HG03139 (cell line): ENCODE data around the gene BRI3BP.

Experiments used
- ATAC-seq: cut with Tn5 transposase; IDR thresholded peaks from one replicate; pipeline ENCODE4 v1.9.1; 2021; ENCODE audit not compliant: unreplicated experiment

BRI3BP gene

GRCh38 chr12:124993626-124994436 is at the start of gene BRI3BP:
TSS of gene BRI3BP (plus strand) at chr12:124993645. CDS start at chr12:124993791, 146 bp downstream.
- ATAC-seq, result peak; percentile 43

GRCh38 chr12:124946447-124946793 is 47.0 kb upstream of the BRI3BP start:
- ATAC-seq, result no peak

- ATAC-seq, result no peak
Observed at GRCh38 chr12:124947013-124947412, 46.4 kb upstream of the BRI3BP start.

- no peak for ATAC-seq
Observed at GRCh38 chr12:124947561-124948398, 45.7 kb upstream of the BRI3BP start.

DNA sequence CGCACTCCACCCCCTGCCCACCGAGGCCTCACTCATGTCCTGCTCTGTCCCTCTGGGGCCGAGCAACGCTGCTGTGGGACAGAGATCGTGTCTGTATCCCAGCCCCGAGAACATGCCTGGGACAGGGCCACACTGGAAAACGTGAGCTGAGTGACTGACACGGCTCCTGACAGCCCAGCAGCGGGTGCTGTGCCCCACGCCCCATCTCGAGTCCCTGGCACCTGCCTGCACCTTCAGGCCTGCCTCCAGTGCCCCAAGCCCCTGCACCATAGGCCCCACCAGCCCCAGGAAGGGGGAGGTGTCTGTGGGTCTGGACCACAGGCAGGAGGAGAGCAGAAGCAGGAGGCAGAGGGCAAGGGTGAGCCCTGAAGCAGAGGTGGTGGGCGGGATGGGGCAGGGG is 44.4 kb upstream of the BRI3BP start:
- no peak for ATAC-seq

- ATAC-seq, result no peak
Observed at GRCh38 chr12:124949779-124950728, 43.4 kb upstream of the BRI3BP start.

- no peak for ATAC-seq
Observed at GRCh38 chr12:124952295-124952694, 41.1 kb upstream of the BRI3BP start.

DNA sequence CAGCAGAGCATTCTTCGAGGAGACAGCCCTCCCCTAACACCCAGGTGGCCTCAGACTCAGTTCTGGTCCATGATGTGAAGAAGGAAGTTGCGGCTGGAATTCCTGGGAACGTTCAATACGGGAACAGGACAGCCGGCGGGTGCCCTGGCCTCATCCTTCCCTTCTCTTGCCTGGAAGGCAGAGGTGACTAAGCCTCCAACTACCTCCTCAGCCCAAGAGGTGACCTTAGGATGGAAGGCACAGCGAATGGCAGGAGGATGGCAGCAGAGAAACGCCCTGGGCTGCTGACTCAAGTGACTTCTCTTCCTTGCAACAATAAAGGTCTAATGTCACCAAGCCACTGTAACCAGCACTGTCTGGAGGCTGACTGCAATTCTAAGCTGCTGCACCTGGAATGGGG is 40.6 kb upstream of the BRI3BP start:
- no peak for ATAC-seq

DNA sequence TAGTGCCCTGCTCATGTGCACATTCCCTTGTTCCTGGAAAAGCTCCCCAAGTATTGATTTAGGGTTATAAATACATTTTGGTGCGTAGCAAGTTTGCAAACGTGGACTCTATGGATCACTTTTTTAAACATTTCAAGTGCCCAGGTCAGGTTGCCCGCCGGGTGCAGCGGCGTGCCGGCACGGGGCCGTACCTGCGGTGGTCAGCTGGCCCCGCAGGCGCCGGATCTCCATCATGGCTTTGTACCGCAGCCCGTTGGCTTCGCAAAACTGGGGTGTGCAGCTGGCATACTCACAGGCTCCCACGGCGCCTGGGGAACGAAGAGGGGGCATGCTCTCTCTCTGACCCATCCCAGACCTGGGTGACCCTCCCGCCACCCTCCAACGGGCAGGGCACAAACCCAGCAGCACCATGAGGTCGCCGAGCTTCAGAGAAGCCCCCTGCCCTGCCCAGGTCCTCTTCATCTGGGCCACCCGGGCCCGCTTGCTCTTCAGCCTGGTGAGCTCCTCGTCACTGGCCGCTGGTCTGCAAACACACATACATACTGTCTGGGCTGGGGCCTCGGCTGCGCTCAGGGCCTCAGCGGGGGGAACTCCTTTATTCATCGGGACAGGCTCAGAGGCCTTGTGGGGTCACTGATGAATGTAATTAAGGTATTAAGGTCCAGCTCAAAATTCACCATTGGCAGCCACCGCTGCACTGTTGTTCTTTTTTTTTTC is 39.6 kb upstream of the BRI3BP start:
- ATAC-seq, result no peak

- ATAC-seq, result no peak
Observed at GRCh38 chr12:124954771-124955170, 38.7 kb upstream of the BRI3BP start.

DNA sequence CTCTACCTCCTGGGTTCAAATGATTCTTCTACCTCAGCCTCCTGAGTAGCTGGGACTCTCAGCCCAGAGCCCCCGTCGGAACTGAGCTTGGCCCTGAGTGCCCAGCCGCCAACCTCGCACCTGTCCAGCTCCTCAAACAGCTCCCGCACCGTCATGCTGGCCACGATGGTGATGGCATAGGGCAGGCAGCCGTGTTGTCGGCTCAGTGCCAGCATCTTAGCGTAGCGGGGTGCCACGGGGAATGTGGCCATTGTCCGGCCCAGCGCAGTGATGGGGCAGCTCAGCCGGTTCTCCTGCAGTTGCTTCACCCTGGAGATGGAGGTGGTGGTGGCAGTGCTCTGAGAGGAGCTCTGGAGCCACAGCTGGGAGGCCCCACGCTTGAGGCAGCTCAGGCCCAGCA is 36.9 kb upstream of the BRI3BP start:
- no peak for ATAC-seq

DNA sequence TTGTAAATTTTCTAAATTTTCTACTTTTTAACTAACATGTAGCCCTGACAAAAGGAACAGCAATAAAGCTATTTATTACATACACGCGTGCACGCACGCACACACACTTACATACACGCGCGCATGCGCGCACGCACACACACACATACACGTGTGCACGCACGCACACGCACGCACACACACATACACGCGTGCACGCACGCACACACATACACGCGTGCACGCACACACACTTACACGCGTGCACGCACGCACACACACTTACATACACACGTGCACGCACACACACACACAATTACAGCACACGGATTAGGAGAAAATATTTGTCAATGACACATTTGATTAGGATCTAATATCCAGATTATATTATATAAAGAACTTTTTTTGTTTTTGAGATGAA is 32.4 kb upstream of the BRI3BP start:
- ATAC-seq, result no peak

GRCh38 chr12:124963211-124963610 is 30.2 kb upstream of the BRI3BP start:
- ATAC-seq, result no peak

GRCh38 chr12:124964251-124964650 is 29.2 kb upstream of the BRI3BP start:
- no peak for ATAC-seq

- ATAC-seq, result no peak
Observed at GRCh38 chr12:124964836-124965462, 28.5 kb upstream of the BRI3BP start.

DNA sequence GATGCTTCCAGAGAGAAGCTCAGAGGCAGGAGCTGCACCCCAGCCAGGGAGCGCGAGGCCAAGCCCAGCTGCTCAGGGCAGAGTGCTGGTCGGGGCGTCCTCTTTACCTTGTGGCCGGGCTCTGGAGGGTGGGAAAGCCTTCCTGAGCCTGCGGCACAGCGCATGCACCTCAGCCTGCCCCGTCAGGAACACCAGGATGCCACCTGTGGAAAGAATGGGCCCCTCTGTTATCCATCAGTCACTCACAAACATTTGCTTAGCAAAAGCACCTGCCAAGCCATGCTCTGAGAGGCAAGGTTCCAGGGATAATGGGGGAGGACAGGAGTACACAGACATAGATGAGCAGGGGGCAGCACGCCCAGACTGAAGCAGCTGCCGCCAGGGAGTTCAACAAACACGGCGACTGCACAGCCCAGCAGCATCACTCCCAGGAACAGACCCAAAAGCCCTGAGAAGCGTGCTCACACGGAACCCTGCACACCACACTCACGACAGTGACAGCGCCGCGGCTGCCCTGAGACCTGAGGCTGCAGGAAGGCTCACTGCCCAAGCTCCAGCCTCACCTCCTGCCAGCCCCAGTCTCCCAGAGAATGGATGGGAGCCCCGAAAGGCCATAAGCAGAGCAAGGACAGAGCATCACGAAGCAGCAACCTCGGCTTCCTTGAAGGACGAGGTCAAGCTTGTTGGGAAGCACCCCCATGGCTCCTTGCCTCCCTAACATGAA is 26.3 kb upstream of the BRI3BP start:
- ATAC-seq, result no peak

DNA sequence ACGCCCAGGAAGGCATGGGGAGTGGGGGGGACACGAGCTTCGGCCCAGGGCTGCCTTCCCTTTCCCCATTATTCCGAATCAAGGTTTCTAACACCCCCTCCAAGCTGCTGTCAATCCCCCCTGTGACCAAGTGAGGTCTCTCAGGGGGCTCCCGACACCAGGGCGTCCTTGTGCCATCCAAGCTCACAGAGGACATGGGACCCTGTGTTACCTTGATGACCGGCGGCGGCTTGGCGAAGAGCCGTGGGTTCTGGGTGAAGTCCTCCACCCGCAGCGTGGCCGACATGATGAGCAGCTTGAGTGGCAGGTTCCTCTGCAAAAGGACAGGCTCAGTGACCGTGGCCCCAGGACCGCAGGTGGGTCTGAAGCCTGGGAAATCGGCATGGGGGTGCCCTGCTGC is 24.8 kb upstream of the BRI3BP start:
- no peak for ATAC-seq

- no peak for ATAC-seq
Observed at GRCh38 chr12:124970647-124971402, 22.6 kb upstream of the BRI3BP start.

GRCh38 chr12:124971603-124972002 is 21.8 kb upstream of the BRI3BP start:
- ATAC-seq, result no peak
